ENCODE measurements around the gene EPM2AIP1. TPM values are rescaled to one million over a fixed set of nuclear protein-coding genes. Genes with fewer than 3 reads are reported as not detected.

Gene EPM2AIP1
- total RNA-seq, 1 donor from 2014 or later, result 16.5 TPM

- Histone ChIP-seq H2AFZ (ENCODE audit: low read depth, low read length) (no peak overlapping the region), H3K4me2 (ENCODE audit: low read length) (no peak overlapping the region), H3K27ac (ENCODE audit: low read depth, low read length) (no peak overlapping the region), H3K4me3 (ENCODE audit: insufficient read depth, low read depth, low read length) (no peak overlapping the region), H4K20me1 (ENCODE audit: insufficient read depth, low read length) (no peaks in the 10 kb centered on the region), H3K27me3 (ENCODE audit: insufficient read depth, low read length) (no peaks in the 10 kb centered on the region), H3K79me2 (ENCODE audit: insufficient read depth, low read length) (no peaks in the 10 kb centered on the region), H3K4me1 (ENCODE audit: insufficient read depth, low read length) (peaks cover 13% of the 10 kb centered on the region), H3K36me3 (ENCODE audit: insufficient read depth, low read length) (no peaks in the 10 kb centered on the region), H3K9ac (ENCODE audit: low read length) (no peak overlapping the region), H3K9me3 (ENCODE audit: insufficient read depth, low read depth, low read length) (no peaks in the 10 kb centered on the region)
- Mint-ChIP-seq H3K27me3 (ENCODE audit: low read depth, unreplicated experiment) (no peaks in the 10 kb centered on the region), H3K4me1 (ENCODE audit: low read depth, unreplicated experiment) (peaks cover 6% of the 10 kb centered on the region), H3K36me3 (ENCODE audit: low read depth, unreplicated experiment) (no peaks in the 10 kb centered on the region), H3K27ac (ENCODE audit: unreplicated experiment) (no peak overlapping the region), H3K4me3 (ENCODE audit: unreplicated experiment) (no peak overlapping the region), H3K9me3 (ENCODE audit: unreplicated experiment) (no peaks in the 10 kb centered on the region)
- TF ChIP-seq CTCF (IDR thresholded peaks at IDR 0.05; ENCODE audit: insufficient read depth, low read depth, low read length), result no peak
- TF ChIP-seq EZH2 (IDR thresholded peaks at IDR 0.05; ENCODE audit: insufficient read depth, low read length), result no peak
- FAIRE-seq (no peak), DNase-seq (ENCODE audit: low read depth) (peak; percentile 29)
These were observed 33.1 kb downstream of the EPM2AIP1 start for GRCh38 chr3:36959821-36960220.

GRCh38 chr3:36957862-36958686 is 34.9 kb downstream of the EPM2AIP1 start:
- peaks cover 6% of the 10 kb centered on the region for H3K4me1 Mint-ChIP-seq (ENCODE audit: low read depth, unreplicated experiment)
- no peaks in the 10 kb centered on the region for H3K36me3 ChIP-seq (ENCODE audit: insufficient read depth, low read length)
- H3K4me3 ChIP-seq (ENCODE audit: insufficient read depth, low read depth, low read length), result no peak overlapping the region
- no peaks in the 10 kb centered on the region for H4K20me1 ChIP-seq (ENCODE audit: insufficient read depth, low read length)
- H3K9me3 Mint-ChIP-seq (ENCODE audit: unreplicated experiment), result no peaks in the 10 kb centered on the region
- no peaks in the 10 kb centered on the region for H3K79me2 ChIP-seq (ENCODE audit: insufficient read depth, low read length)
- peak overlapping the region; percentile 60 for H3K27ac ChIP-seq (ENCODE audit: low read depth, low read length)
- H3K4me3 Mint-ChIP-seq (ENCODE audit: unreplicated experiment), result no peak overlapping the region
- no peaks in the 10 kb centered on the region for H3K27me3 Mint-ChIP-seq (ENCODE audit: low read depth, unreplicated experiment)
- peak overlapping the region; percentile 31 for H3K4me2 ChIP-seq (ENCODE audit: low read length)
- TF ChIP-seq CTCF (IDR thresholded peaks at IDR 0.05; ENCODE audit: insufficient read depth, low read depth, low read length) (no peak), EZH2 (IDR thresholded peaks at IDR 0.05; ENCODE audit: insufficient read depth, low read length) (no peak)
- H3K9me3 ChIP-seq (ENCODE audit: insufficient read depth, low read depth, low read length), result no peaks in the 10 kb centered on the region
- H3K9ac ChIP-seq (ENCODE audit: low read length), result peak overlapping the region; percentile 16
- no peak overlapping the region for H2AFZ ChIP-seq (ENCODE audit: low read depth, low read length)
- FAIRE-seq (no peak), DNase-seq (ENCODE audit: low read depth) (peak; percentile 69)
- H3K27me3 ChIP-seq (ENCODE audit: insufficient read depth, low read length), result no peaks in the 10 kb centered on the region
- H3K36me3 Mint-ChIP-seq (ENCODE audit: low read depth, unreplicated experiment), result no peaks in the 10 kb centered on the region
- peak overlapping the region; percentile 2 for H3K27ac Mint-ChIP-seq (ENCODE audit: unreplicated experiment)
- H3K4me1 ChIP-seq (ENCODE audit: insufficient read depth, low read length), result peaks cover 13% of the 10 kb centered on the region

GRCh38 chr3:36957063-36957462 is 35.9 kb downstream of the EPM2AIP1 start:
- DNase-seq (ENCODE audit: low read depth) (no peak), FAIRE-seq (no peak)
- no peaks in the 10 kb centered on the region for H3K27me3 ChIP-seq (ENCODE audit: insufficient read depth, low read length)
- Mint-ChIP-seq H3K4me3 (ENCODE audit: unreplicated experiment) (no peak overlapping the region), H3K4me1 (ENCODE audit: low read depth, unreplicated experiment) (peaks cover 6% of the 10 kb centered on the region), H3K36me3 (ENCODE audit: low read depth, unreplicated experiment) (no peaks in the 10 kb centered on the region), H3K27me3 (ENCODE audit: low read depth, unreplicated experiment) (no peaks in the 10 kb centered on the region), H3K9me3 (ENCODE audit: unreplicated experiment) (no peaks in the 10 kb centered on the region), H3K27ac (ENCODE audit: unreplicated experiment) (no peak overlapping the region)
- H3K27ac ChIP-seq (ENCODE audit: low read depth, low read length), result no peak overlapping the region
- no peaks in the 10 kb centered on the region for H3K9me3 ChIP-seq (ENCODE audit: insufficient read depth, low read depth, low read length)
- H2AFZ ChIP-seq (ENCODE audit: low read depth, low read length), result no peak overlapping the region
- no peak overlapping the region for H3K9ac ChIP-seq (ENCODE audit: low read length)
- no peaks in the 10 kb centered on the region for H4K20me1 ChIP-seq (ENCODE audit: insufficient read depth, low read length)
- peaks cover 13% of the 10 kb centered on the region for H3K4me1 ChIP-seq (ENCODE audit: insufficient read depth, low read length)
- H3K4me3 ChIP-seq (ENCODE audit: insufficient read depth, low read depth, low read length), result no peak overlapping the region
- H3K36me3 ChIP-seq (ENCODE audit: insufficient read depth, low read length), result no peaks in the 10 kb centered on the region
- H3K4me2 ChIP-seq (ENCODE audit: low read length), result no peak overlapping the region
- TF ChIP-seq CTCF (IDR thresholded peaks at IDR 0.05; ENCODE audit: insufficient read depth, low read depth, low read length) (no peak), EZH2 (IDR thresholded peaks at IDR 0.05; ENCODE audit: insufficient read depth, low read length) (no peak)
- H3K79me2 ChIP-seq (ENCODE audit: insufficient read depth, low read length), result no peaks in the 10 kb centered on the region
